GM18517 (cell line): ENCODE results near the gene NID1.
"Not testable (repeated sequence)": the region's sequence is repeated elsewhere in the genome, so short reads cannot be mapped to it uniquely, and the experiment has no call there.

Experiments
- ATAC-seq: cut with Tn5 transposase; IDR thresholded peaks from one replicate; pipeline ENCODE4 v1.9.1; 2021; ENCODE audit warnings: mild to moderate bottlenecking, moderate library complexity; ENCODE audit not compliant: unreplicated experiment

NID1 gene

GRCh38 chr1:235972311-235972689 is 92.6 kb downstream of the NID1 start:
- peak; percentile 45 for ATAC-seq

GRCh38 chr1:235971571-235972310 is 93.1 kb downstream of the NID1 start:
- ATAC-seq, result peak; percentile 94

- no peak for ATAC-seq
Measured at GRCh38 chr1:235971020-235971419, 93.9 kb downstream of the NID1 start.

- ATAC-seq, result no peak
Measured at GRCh38 chr1:235968831-235969230, 96.1 kb downstream of the NID1 start.

- not testable (repeated sequence) for ATAC-seq
Measured at GRCh38 chr1:235966134-235966533, 98.8 kb downstream of the NID1 start.

- no peak for ATAC-seq
Measured at GRCh38 chr1:235960809-235961208, 104.1 kb downstream of the NID1 start.

GRCh38 chr1:235958021-235958420 is 106.9 kb downstream of the NID1 start:
- no peak for ATAC-seq

- no peak for ATAC-seq
Measured at GRCh38 chr1:235955777-235956176, 109.1 kb downstream of the NID1 start.

GRCh38 chr1:235954306-235955283 is 110.3 kb downstream of the NID1 start:
- peak; percentile 97 for ATAC-seq

- no peak for ATAC-seq
Measured at GRCh38 chr1:235953801-235954200, 111.1 kb downstream of the NID1 start.

GRCh38 chr1:235952950-235953615 is 111.8 kb downstream of the NID1 start:
- no peak for ATAC-seq

GRCh38 chr1:235951661-235952060 is 113.2 kb downstream of the NID1 start:
- no peak for ATAC-seq

- ATAC-seq, result no peak
Measured at GRCh38 chr1:235950318-235950717, 114.6 kb downstream of the NID1 start.

- ATAC-seq, result no peak
Measured at GRCh38 chr1:235948774-235949427, 116.0 kb downstream of the NID1 start.

- no peak for ATAC-seq
Measured at GRCh38 chr1:235947989-235948388, 116.9 kb downstream of the NID1 start.

- peak; percentile 38 for ATAC-seq
Measured at GRCh38 chr1:235946571-235946981, 118.3 kb downstream of the NID1 start.

- ATAC-seq, result peak; percentile 51
Measured at GRCh38 chr1:235945775-235946570, 118.9 kb downstream of the NID1 start.

- no peak for ATAC-seq
Measured at GRCh38 chr1:235943581-235944114, 121.2 kb downstream of the NID1 start.

- ATAC-seq, result no peak
Measured at GRCh38 chr1:235942979-235943575, 121.8 kb downstream of the NID1 start.
